ENCODE results near the gene AUTS2. TPM values are rescaled to one million over a fixed set of nuclear protein-coding genes. Genes with fewer than 3 reads are reported as not detected.

The AUTS2 gene
- total RNA-seq, 1 experiment from 2014 or later: under 0.01 TPM

DNA sequence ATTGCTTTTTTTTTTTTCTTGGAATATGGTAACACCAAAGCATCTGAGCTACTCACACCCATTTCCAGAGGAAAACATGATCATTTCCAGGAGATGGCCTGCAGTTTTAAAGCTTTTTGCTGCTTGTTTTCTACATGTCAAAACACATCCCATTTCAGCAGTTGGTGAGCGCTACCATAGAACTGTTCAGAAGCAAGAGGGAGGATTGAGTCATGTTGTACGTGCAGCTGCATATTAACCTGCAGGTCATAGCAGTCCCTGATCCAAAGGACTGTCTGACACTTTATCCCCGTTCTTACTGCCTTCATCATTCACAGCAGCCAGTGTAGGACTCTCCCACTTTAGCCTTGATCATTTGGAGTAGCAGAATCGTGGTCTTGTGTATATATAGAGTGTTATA lies 124.6 kb downstream of the AUTS2 start:
- DNase-seq (ENCODE audit: low read depth): no peak

- no peak for DNase-seq (ENCODE audit: low read depth)
These were observed 125.4 kb downstream of the AUTS2 start for GRCh38 chr7:69723663-69724062.

GRCh38 chr7:69728304-69728703 lies 130.0 kb downstream of the AUTS2 start:
- no peak for DNase-seq (ENCODE audit: low read depth)

DNA sequence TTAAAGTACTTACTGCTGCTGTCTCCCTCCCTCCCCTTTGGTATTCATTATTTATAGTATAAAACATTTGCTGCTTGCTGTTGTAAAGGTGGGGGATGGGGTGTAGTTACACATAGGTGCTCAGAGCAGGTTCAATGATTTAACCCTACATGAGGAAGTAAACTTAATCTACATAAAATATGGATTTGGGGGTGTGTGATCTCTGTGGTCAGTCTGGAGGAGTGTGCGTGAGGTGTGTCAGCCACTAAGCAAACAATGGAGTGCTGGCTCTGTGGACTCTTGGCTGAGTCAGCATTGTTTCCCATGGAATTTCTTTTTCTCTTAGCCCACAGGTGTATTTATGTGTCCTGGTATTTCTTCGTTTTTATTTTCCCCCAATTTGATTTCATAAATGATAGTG lies 133.9 kb downstream of the AUTS2 start:
- no peak for DNase-seq (ENCODE audit: low read depth)

DNA sequence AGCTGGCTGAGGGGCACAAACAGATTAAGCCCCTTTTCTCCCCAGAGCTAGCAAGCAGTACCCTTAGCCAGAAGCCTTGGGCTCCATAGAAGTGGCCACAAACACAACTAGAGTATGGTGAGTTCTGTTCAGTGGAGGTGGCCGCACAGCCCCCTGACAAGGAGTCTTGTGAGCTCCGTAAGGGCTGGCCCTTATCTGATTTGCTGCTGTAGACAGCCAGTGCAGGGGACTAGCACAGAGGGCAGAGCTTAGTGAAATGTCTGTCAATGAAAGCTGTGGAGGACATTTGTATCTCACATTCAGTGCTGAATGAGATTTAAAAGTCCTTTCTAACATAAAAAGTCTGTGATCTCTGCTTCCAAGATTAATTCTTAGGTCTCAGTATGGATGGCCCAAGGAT lies 137.3 kb downstream of the AUTS2 start:
- DNase-seq (ENCODE audit: low read depth): no peak

DNA sequence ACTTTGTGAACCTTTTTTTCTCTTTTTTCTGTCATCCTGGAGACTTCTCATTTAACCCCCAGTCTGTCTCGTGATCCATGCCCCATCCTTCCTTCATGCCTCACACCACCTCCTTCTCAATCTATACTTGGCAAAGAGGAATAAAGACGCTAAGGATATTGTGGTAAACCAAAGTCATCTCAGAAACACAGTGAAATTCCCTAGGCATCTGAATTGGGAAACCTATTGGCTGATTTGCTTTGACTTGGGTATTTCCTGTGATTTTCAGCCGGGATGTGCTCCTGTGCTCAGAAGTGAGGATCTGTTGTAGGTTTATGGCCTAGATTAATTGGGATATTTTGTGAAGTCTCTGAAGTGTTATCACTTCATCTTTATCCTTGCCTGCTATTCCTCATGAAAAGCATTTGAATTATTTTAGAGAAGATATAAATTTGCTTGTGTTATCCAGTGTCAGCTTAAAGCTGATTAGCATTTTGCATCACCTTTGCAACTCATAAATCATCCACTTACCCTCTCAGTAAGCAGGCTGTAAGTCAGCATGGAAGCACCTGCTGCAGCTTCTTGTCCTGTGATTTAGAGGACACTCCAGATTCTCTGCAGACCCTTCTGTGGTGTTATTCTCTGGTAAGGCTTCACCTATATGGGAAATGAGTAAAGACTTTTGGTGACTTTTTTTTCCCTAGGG lies 138.0 kb downstream of the AUTS2 start:
- DNase-seq (ENCODE audit: low read depth): no peak

DNA sequence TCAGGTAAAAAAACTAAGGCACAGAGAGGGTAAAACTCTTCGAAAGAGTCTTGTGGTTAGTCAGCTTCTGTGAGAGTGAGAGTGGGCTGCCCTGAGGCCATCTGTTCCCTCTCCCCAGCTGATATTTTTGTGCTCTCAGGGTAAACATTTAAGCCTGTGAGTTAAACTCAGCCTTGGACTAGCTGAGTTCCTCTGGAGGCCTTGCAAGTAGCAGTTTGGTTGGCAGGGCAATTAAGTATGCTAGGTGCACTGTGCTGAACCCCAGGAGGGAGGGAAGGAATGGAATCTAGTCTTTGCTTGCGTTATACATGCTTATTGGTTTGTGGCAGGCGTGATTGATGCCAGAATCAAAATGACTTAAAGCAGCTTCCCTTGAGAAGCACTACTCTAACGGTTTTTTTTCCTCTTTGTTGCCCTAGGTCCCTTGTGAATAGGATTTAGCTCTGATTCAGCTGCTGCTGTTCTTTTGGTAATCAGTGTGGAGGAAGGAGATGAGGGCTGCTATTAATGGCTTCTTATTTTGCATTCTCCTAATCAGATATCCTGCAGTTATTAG lies 140.2 kb downstream of the AUTS2 start:
- no peak for DNase-seq (ENCODE audit: low read depth)

- DNase-seq (ENCODE audit: low read depth): no peak
These were observed 140.9 kb downstream of the AUTS2 start for GRCh38 chr7:69739190-69739589.

DNA sequence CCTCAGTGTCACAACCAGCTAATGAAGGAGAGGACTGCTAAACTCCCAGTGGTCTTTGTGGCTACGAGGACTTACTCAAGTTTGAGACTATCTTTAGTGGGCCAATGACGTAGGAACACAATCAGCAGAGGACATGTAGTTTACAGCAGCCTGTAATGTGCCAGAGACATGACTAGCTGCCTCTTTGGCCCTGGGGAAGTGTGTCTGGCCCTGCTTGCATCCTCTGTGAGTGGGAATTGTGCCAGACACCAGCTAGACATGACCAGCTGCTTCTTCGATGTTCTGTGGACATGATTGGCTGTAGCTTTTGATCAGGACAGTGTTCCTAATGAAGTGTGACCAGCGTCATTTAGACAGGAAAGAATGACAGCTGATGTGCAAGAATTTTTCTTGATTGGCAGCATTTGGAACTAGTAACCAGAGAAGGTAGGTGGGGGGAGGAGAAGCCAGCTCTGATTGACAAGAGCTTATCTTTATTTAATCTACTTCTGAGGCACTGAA lies 141.7 kb downstream of the AUTS2 start:
- no peak for DNase-seq (ENCODE audit: low read depth)

- DNase-seq (ENCODE audit: low read depth): no peak
These were observed 144.0 kb downstream of the AUTS2 start for GRCh38 chr7:69742237-69742636.

DNA sequence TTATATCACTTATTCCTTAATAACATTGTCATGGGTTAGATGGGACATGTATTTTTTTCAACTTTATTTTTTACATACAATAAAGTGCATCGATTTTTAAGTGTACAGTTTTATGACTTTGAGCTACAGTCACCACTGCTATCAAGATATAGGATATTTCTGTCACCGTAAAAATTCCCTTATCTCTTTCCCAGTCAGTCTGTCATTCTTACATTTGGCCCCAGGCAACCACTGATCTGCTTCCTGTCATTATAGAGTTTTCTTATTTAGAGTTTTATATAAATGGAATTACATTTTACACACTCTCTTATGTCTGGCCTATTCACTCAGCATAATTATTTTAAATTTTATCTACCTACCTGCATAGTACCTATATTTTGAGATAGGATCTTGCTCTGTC lies 145.2 kb downstream of the AUTS2 start:
- DNase-seq (ENCODE audit: low read depth): no peak

DNA sequence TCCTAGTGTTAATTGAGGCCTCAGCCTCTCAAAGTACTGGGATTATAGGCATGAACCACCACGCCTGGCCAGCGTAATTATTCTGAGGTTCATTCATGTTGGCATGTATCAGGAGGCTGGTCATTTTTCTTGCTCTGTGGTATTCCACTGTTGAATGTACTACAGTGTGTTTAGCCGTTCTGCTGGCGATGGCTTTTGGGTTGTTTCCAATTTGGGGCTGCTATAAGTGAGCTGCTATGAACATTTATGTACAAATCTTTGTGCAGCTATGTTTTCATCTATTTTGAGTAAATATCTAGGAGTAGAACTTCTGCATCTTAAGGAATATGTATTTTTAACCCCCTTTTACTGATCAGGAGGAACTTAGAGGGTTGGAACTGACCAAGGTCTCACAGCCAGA lies 145.8 kb downstream of the AUTS2 start:
- no peak for DNase-seq (ENCODE audit: low read depth)

DNA sequence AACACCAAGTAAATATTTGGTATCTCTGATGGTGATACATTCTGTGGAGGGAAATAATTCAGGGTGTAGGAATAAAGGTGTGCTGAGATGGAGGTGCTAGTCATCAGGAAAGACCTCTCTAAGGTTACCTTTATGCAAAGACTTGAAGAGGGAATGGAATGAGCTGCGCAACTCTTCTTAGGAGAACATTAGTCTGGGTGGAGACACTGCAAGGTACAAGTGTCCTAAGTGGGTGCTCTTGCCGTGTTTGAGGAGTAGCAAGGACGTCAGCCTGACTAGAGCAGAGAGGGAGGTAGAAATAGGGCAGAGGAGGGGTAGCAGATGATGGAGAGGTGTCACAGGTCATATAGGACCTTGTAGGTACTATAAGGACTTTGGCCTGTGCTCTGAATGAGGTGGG lies 148.1 kb downstream of the AUTS2 start:
- no peak for DNase-seq (ENCODE audit: low read depth)

- DNase-seq (ENCODE audit: low read depth): no peak
These were observed 148.9 kb downstream of the AUTS2 start for GRCh38 chr7:69747144-69747543.

DNA sequence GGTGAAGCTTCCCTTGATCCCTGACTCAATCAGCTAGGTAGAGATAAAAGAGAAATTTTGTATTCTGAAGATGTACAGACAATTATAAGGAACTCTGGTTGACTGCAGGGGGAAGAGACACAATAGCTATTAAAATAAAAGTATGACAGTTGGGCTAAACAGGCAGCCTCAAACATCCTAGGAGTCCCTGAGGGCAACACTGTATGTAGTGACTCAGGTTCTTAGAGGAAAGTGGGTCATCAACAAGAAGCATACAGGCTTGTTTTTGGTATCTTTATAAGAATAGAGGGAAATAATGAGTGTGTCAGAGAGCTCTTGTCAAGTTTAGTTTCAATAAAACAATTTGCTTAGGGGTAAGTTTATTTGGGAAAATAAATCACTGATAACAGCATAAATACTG lies 150.3 kb downstream of the AUTS2 start:
- DNase-seq (ENCODE audit: low read depth): no peak

GRCh38 chr7:69749372-69749979 lies 151.2 kb downstream of the AUTS2 start:
- DNase-seq (ENCODE audit: low read depth): no peak

DNA sequence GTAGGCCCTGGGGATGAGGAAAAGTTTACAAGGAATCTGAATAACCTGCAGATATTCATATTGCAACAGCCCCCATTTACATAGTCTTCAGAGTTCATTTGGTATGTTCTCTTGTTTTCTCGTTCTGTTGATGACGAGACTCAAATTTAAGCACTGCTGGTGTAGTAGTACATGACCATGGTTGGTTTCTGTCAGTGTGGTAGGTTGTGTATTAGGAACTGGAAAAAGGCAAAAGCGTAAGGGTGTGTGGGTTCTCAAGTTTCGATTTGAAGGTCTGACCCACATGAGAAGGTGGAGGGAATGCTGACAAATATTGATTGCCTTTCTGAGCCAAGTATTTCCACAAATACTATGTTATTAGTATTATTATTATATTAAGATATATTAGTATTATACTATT lies 151.7 kb downstream of the AUTS2 start:
- no peak for DNase-seq (ENCODE audit: low read depth)

- DNase-seq (ENCODE audit: low read depth): no peak
These were observed 152.8 kb downstream of the AUTS2 start for GRCh38 chr7:69751026-69751425.

- no peak for DNase-seq (ENCODE audit: low read depth)
These were observed 155.7 kb downstream of the AUTS2 start for GRCh38 chr7:69753981-69754380.

GRCh38 chr7:69754476-69754875 lies 156.2 kb downstream of the AUTS2 start:
- DNase-seq (ENCODE audit: low read depth): no peak

- DNase-seq (ENCODE audit: low read depth): peak; percentile 6
These were observed 158.0 kb downstream of the AUTS2 start for GRCh38 chr7:69756235-69756634.

- DNase-seq (ENCODE audit: low read depth): no peak
These were observed 159.3 kb downstream of the AUTS2 start for GRCh38 chr7:69757528-69757927.

DNA sequence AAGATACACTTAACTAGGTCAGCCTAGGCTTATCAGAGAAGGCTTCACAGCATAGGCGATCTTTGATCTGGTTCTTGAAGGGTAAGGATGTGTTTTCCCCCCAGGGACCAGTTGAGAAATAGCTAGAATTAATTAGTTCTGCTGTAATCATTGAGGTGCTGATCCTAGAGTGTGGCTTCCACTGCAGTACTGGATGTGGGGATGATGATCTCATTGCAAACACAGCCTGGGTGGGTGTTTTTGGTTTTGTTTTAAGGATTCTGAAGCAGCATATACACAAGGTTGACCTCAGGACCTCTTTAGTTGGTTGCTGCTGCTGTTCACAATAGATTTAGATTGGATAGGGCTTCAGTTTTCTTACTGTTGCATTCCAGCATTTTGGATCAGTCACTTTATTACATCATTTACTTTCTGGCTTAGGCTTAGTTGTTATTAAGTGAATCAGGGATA lies 159.7 kb downstream of the AUTS2 start:
- DNase-seq (ENCODE audit: low read depth): no peak
